SK-N-SH (cell line): ENCODE measurements around the gene CLK1. TPM values are rescaled to one million over a fixed set of nuclear protein-coding genes. Genes with fewer than 3 reads are reported as not detected.

ENCODE experiments used
- CTCF ChIA-PET: fragments of 300-600, 350-600 bp; formaldehyde crosslinking; extraction: SDS; loops from one replicate; lab custom pipeline; 2021; lab: Yijun Ruan, JAX
- POLR2A ChIA-PET: fragments of 350-600 bp; sonication (Branson Sonifier 250); formaldehyde crosslinking; extraction: SDS; loops from one replicate; lab custom pipeline; 2020; ENCODE audit warnings: antibody characterized with exemption, inconsistent platforms; lab: Yijun Ruan, JAX
- DNase-seq: peaks from one replicate; pipeline ENCODE4 v3.0.0; 2012
- H2AFZ ChIP-seq: fragments of 200-600 bp; sonication (generic); 2 replicates; pipeline ENCODE4 v1.8.1; 2016; ENCODE audit warnings: antibody characterized with exemption, mild to moderate bottlenecking, low read depth
- H3F3A ChIP-seq: fragments of 200-600 bp; sonication (generic); replicated peaks from 2 replicates; pipeline ENCODE3; 2016; ENCODE audit warnings: antibody characterized with exemption, mild to moderate bottlenecking; ENCODE audit not compliant: insufficient read depth
- H3K27ac ChIP-seq, 2 experiments: fragments of 200-500 bp in 1 of 2; fragments of 200-600 bp in 1 of 2; sonication (Bioruptor generic) in 1 of 2; sonication (generic), shearing (Covaris generic) in 1 of 2; 2 replicates each; pipeline versions ENCODE4 v1.5.1 to v1.6.1; 2014 to 2016; ENCODE audit warnings: low read depth in 2 of 2, inconsistent platforms in 1 of 2, low read length in 1 of 2, mild to moderate bottlenecking in 1 of 2, mixed read lengths in 1 of 2
- H3K27me3 ChIP-seq: fragments of 200-600 bp; sonication (generic), shearing (Covaris generic); 2 replicates; pipeline ENCODE4 v1.6.1; 2016; ENCODE audit warnings: mixed run types; ENCODE audit not compliant: insufficient read depth
- H3K36me3 ChIP-seq, 2 experiments: fragments of 200-500 bp in 1 of 2; fragments of 200-600 bp in 1 of 2; sonication (Bioruptor generic) in 1 of 2; sonication (generic) in 1 of 2; replicated peaks in 1 of 2; 2 replicates each; pipeline versions ENCODE3 to v1.5.1; 2014 to 2016; ENCODE audit warnings: low read length in 1 of 2, mild to moderate bottlenecking in 1 of 2; ENCODE audit not compliant: insufficient read depth in 2 of 2, control insufficient read depth in 1 of 2
- H3K4me1 ChIP-seq, 2 experiments: fragments of 200-500 bp in 1 of 2; fragments of 200-600 bp in 1 of 2; sonication (Bioruptor generic) in 1 of 2; sonication (generic), shearing (Covaris generic) in 1 of 2; 2 replicates each; pipeline versions ENCODE4 v1.5.1 to v1.6.1; 2014 to 2016; ENCODE audit warnings: low read depth in 1 of 2, low read length in 1 of 2, mixed run types in 1 of 2; ENCODE audit not compliant: insufficient read depth in 2 of 2, control insufficient read depth in 1 of 2
- H3K4me2 ChIP-seq: fragments of 200-600 bp; sonication (generic), shearing (Covaris generic); 2 replicates; pipeline ENCODE4 v1.6.1; 2017; ENCODE audit warnings: mixed run types
- H3K4me3 ChIP-seq, 2 experiments: fragments of 200-500 bp in 1 of 2; fragments of 200-600 bp in 1 of 2; sonication (Bioruptor generic) in 1 of 2; sonication (generic), shearing (Covaris generic) in 1 of 2; 2 replicates each; pipeline versions ENCODE4 v1.5.1 to v1.8.1; 2014 to 2016; ENCODE audit warnings: low read depth in 2 of 2, inconsistent platforms in 1 of 2, low read length in 1 of 2, mild to moderate bottlenecking in 1 of 2, mixed read lengths in 1 of 2, moderate library complexity in 1 of 2
- H3K79me2 ChIP-seq: fragments of 200-600 bp; sonication (generic); 2 replicates; pipeline ENCODE4 v1.8.1; 2017; ENCODE audit warnings: mild to moderate bottlenecking; ENCODE audit not compliant: insufficient read depth
- H3K9ac ChIP-seq: fragments of 200-600 bp; sonication (generic); 2 replicates; pipeline ENCODE4 v1.6.1; 2017; ENCODE audit warnings: mixed run types
- H3K9me2 ChIP-seq: fragments of 200-600 bp; sonication (generic); 2 replicates; pipeline ENCODE4 v1.6.1; 2017; ENCODE audit warnings: mixed run types
- H3K9me3 ChIP-seq: fragments of 200-600 bp; sonication (generic); 2 replicates; pipeline ENCODE4 v1.6.1; 2017; ENCODE audit warnings: mixed run types, mild to moderate bottlenecking, moderate library complexity
- H4K20me1 ChIP-seq: fragments of 200-600 bp; sonication (generic); 2 replicates; pipeline ENCODE4 v1.6.1; 2017; ENCODE audit warnings: mild to moderate bottlenecking, mixed run types; ENCODE audit not compliant: insufficient read depth
- FOSL2 ChIP-seq: IDR thresholded peaks from 2 replicates; pipeline ENCODE4 v1.4.0; 2012; ENCODE audit warnings: low read depth, mild to moderate bottlenecking, moderate library complexity, borderline replicate concordance
- GABPA ChIP-seq: IDR thresholded peaks from 2 replicates; pipeline ENCODE4 v1.4.0; 2012; ENCODE audit warnings: low read depth, mild to moderate bottlenecking
- JUND ChIP-seq: IDR thresholded peaks from 2 replicates; pipeline ENCODE4 v1.4.0; 2012
- MXI1 ChIP-seq: IDR thresholded peaks from 2 replicates; pipeline ENCODE4 v1.6.1; 2012; ENCODE audit warnings: mild to moderate bottlenecking, low read depth, low read length, improper control_type of control experiment
- RXRA ChIP-seq: IDR thresholded peaks from 2 replicates; pipeline ENCODE4 v1.4.0; 2012; ENCODE audit warnings: low read depth, mild to moderate bottlenecking, borderline replicate concordance
- TAF1 ChIP-seq: IDR thresholded peaks from 2 replicates; pipeline ENCODE4 v1.6.1; 2012; ENCODE audit warnings: low read depth, mild to moderate bottlenecking, low read length, moderate library complexity, borderline replicate concordance
- TCF12 ChIP-seq: IDR thresholded peaks from 2 replicates; pipeline ENCODE4 v1.4.0; 2012
- YY1 ChIP-seq: IDR thresholded peaks from 2 replicates; pipeline ENCODE4 v1.4.0; 2012; ENCODE audit warnings: low read depth, mild to moderate bottlenecking
- WGBS: methylation state at CpG from one replicate; pipeline ENCODE4 v1.1.6; 2017; ENCODE audit warnings: low lambda C conversion rate; 5-methylcytosine and 5-hydroxymethylcytosine counted together
- polyA plus RNA-seq, 3 experiments: library from polyadenylated mRNA; depleted of rRNA; stranded (reverse); fragments of >200 nt; gene quantifications; 2 replicates each; pipeline ENCODE4 v1.2.3, GENCODE V29; 2012
- TF ChIP-seq, protein P1 (sequence below): fragments of 200-600 bp; sonication (generic); IDR thresholded peaks from 2 replicates; pipeline ENCODE4 v1.6.1; 2017; ENCODE audit warnings: antibody characterized with exemption, mild to moderate bottlenecking, moderate library complexity
- TF ChIP-seq, protein P2 (sequence below): IDR thresholded peaks from 2 replicates; pipeline ENCODE4 v1.6.1; 2012; ENCODE audit warnings: mild to moderate bottlenecking, low read depth, low read length, moderate library complexity
- TF ChIP-seq, protein P3 (sequence below): fragments of 150-350 bp; IDR thresholded peaks from 2 replicates; pipeline ENCODE4 v1.6.1; 2017; ENCODE audit warnings: antibody characterized with exemption, low read length, low read depth, borderline replicate concordance
- TF ChIP-seq, protein P4 (sequence below): IDR thresholded peaks from 2 replicates; pipeline ENCODE4 v1.4.0; 2012; ENCODE audit warnings: low read depth
- TF ChIP-seq, protein P5 (sequence below): IDR thresholded peaks from 2 replicates; pipeline ENCODE4; 2012

The CLK1 gene
- polyA plus RNA-seq, 1 of the 3 experiments (the other 2 are of a cell fraction): 31.1 TPM

DNA sequence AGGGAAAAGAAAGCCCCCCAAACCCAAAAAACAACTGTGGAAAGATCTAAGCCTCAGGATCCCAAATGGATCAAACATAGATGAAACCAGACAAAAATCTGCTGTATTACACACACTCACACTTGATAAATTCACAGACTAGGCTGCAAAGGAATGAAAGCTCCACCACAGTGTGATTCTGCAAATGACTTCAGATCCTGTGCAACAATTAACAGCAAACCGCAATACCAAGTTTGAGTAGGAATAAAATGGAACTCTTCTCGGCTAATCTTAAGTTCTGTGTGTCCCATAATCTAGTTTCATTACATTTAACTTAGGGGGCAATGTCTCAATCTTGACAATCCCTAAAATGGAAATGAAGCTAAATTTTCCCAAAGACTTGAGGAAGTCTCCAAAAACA, 11.9 kb downstream of the CLK1 start:
- no peaks in the 10 kb centered on the region for H3K9me3 ChIP-seq
- H3K27me3 ChIP-seq: no peaks in the 10 kb centered on the region
- no peak for DNase-seq
- WGBS: 100% methylated on average over 2 of the region's 2 CpGs
- H3K9me2 ChIP-seq: no peaks in the 10 kb centered on the region
- H3K27ac ChIP-seq: no peak overlapping the region
- TF ChIP-seq GABPA: no peak
- TF ChIP-seq, protein P1, sequence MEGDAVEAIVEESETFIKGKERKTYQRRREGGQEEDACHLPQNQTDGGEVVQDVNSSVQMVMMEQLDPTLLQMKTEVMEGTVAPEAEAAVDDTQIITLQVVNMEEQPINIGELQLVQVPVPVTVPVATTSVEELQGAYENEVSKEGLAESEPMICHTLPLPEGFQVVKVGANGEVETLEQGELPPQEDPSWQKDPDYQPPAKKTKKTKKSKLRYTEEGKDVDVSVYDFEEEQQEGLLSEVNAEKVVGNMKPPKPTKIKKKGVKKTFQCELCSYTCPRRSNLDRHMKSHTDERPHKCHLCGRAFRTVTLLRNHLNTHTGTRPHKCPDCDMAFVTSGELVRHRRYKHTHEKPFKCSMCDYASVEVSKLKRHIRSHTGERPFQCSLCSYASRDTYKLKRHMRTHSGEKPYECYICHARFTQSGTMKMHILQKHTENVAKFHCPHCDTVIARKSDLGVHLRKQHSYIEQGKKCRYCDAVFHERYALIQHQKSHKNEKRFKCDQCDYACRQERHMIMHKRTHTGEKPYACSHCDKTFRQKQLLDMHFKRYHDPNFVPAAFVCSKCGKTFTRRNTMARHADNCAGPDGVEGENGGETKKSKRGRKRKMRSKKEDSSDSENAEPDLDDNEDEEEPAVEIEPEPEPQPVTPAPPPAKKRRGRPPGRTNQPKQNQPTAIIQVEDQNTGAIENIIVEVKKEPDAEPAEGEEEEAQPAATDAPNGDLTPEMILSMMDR: no peak
- TF ChIP-seq, protein P2, sequence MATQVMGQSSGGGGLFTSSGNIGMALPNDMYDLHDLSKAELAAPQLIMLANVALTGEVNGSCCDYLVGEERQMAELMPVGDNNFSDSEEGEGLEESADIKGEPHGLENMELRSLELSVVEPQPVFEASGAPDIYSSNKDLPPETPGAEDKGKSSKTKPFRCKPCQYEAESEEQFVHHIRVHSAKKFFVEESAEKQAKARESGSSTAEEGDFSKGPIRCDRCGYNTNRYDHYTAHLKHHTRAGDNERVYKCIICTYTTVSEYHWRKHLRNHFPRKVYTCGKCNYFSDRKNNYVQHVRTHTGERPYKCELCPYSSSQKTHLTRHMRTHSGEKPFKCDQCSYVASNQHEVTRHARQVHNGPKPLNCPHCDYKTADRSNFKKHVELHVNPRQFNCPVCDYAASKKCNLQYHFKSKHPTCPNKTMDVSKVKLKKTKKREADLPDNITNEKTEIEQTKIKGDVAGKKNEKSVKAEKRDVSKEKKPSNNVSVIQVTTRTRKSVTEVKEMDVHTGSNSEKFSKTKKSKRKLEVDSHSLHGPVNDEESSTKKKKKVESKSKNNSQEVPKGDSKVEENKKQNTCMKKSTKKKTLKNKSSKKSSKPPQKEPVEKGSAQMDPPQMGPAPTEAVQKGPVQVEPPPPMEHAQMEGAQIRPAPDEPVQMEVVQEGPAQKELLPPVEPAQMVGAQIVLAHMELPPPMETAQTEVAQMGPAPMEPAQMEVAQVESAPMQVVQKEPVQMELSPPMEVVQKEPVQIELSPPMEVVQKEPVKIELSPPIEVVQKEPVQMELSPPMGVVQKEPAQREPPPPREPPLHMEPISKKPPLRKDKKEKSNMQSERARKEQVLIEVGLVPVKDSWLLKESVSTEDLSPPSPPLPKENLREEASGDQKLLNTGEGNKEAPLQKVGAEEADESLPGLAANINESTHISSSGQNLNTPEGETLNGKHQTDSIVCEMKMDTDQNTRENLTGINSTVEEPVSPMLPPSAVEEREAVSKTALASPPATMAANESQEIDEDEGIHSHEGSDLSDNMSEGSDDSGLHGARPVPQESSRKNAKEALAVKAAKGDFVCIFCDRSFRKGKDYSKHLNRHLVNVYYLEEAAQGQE: no peak
- TF ChIP-seq MXI1: no peak
- TF ChIP-seq, protein P3, sequence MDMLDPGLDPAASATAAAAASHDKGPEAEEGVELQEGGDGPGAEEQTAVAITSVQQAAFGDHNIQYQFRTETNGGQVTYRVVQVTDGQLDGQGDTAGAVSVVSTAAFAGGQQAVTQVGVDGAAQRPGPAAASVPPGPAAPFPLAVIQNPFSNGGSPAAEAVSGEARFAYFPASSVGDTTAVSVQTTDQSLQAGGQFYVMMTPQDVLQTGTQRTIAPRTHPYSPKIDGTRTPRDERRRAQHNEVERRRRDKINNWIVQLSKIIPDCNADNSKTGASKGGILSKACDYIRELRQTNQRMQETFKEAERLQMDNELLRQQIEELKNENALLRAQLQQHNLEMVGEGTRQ: no peak
- TF ChIP-seq RXRA: no peak
- TF ChIP-seq TAF1: no peak
- no peak for TF ChIP-seq JUND
- TF ChIP-seq YY1: no peak
- no peak for TF ChIP-seq TCF12
- TF ChIP-seq FOSL2: no peak
- TF ChIP-seq, protein P4, sequence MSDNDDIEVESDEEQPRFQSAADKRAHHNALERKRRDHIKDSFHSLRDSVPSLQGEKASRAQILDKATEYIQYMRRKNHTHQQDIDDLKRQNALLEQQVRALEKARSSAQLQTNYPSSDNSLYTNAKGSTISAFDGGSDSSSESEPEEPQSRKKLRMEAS: no peak
- TF ChIP-seq, protein P5, sequence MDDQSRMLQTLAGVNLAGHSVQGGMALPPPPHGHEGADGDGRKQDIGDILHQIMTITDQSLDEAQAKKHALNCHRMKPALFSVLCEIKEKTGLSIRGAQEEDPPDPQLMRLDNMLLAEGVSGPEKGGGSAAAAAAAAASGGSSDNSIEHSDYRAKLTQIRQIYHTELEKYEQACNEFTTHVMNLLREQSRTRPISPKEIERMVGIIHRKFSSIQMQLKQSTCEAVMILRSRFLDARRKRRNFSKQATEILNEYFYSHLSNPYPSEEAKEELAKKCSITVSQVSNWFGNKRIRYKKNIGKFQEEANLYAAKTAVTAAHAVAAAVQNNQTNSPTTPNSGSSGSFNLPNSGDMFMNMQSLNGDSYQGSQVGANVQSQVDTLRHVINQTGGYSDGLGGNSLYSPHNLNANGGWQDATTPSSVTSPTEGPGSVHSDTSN: no peak
- TF ChIP-seq, all 33 proteins: peak for 0
- Histone ChIP-seq H3K9ac (no peak overlapping the region), H2AFZ (no peak overlapping the region), H3K4me1 (no peaks in the 10 kb centered on the region), H3K4me2 (no peak overlapping the region), H3K79me2 (peaks cover 29% of the 10 kb centered on the region), H3K36me3 (peaks cover 54 to 64% of the 10 kb centered on the region in 2 experiments), H4K20me1 (peaks cover 25% of the 10 kb centered on the region; the same call in 1 of the 2 replicates), H3F3A (peaks cover 68% of the 10 kb centered on the region), H3K4me3 (no peak overlapping the region)
- ChIA-PET CTCF (interaction anchor here (0.9 kb wide), 1 partner anchor 217 kb away, joined by 3 read pairs; no protein-coding TSS in a partner anchor), POLR2A (no interaction called here)
